Esophagus mucosa (tissue), 1 donor: ENCODE results near the gene RASSF7. TPM values are rescaled to one million over a fixed set of nuclear protein-coding genes. Genes with fewer than 3 reads are reported as not detected.
"Not testable (repeated sequence)": the region's sequence is repeated elsewhere in the genome, so short reads cannot be mapped to it uniquely, and the experiment has no call there.

Source experiments
- ATAC-seq: fragments of 200-7000 bp; cut with Tn5 transposase; one replicate; pipeline ENCODE4 v1.9.1; 2020
- total RNA-seq: library from RNA; stranded (reverse); gene quantifications from one replicate; pipeline ENCODE4 v1.2.4, GENCODE V29; 2023
- donor health status: DM: yes; HTN: yes; CAD: no.

The RASSF7 gene
- total RNA-seq, 1 donor from 2014 or later = 19.6 TPM

GRCh38 chr11:567011-567628 is 6.3 kb downstream of the RASSF7 start:
- ATAC-seq = no peak

GRCh38 chr11:567629-568292 is 7.0 kb downstream of the RASSF7 start:
- ATAC-seq = peak; percentile 3

GRCh38 chr11:568306-569157 is 7.8 kb downstream of the RASSF7 start:
- peak; percentile 86 for ATAC-seq

GRCh38 chr11:569158-569885 is 8.6 kb downstream of the RASSF7 start:
- ATAC-seq = no peak

- no peak for ATAC-seq
Measured at GRCh38 chr11:571802-572185, 11.0 kb downstream of the RASSF7 start.

- ATAC-seq = no peak
Measured at GRCh38 chr11:573146-573759, 12.5 kb downstream of the RASSF7 start.

GRCh38 chr11:574031-574570 is 13.3 kb downstream of the RASSF7 start:
- ATAC-seq = not testable (repeated sequence)

GRCh38 chr11:574632-575312 is 14.0 kb downstream of the RASSF7 start:
- ATAC-seq = peak; percentile 0

- ATAC-seq = peak; percentile 3
Measured at GRCh38 chr11:575313-575995, 14.7 kb downstream of the RASSF7 start.

GRCh38 chr11:575996-576768 is 15.4 kb downstream of the RASSF7 start, which contains the start of gene PHRF1:
PHRF1 (plus strand) TSS chr11:576470; CDS start chr11:581513, 5,043 bp downstream.
- peak; percentile 87 for ATAC-seq

GRCh38 chr11:576811-577610 is 16.2 kb downstream of the RASSF7 start:
- no peak for ATAC-seq

- no peak for ATAC-seq
Measured at GRCh38 chr11:577611-577894, 16.8 kb downstream of the RASSF7 start.

GRCh38 chr11:578276-579035 is 17.7 kb downstream of the RASSF7 start:
- peak; percentile 26 for ATAC-seq

GRCh38 chr11:579830-580601 is 19.2 kb downstream of the RASSF7 start:
- no peak for ATAC-seq

- ATAC-seq = no peak
Measured at GRCh38 chr11:581342-581741, 20.6 kb downstream of the RASSF7 start.

- no peak for ATAC-seq
Measured at GRCh38 chr11:581752-582151, 21.0 kb downstream of the RASSF7 start.

GRCh38 chr11:584287-584686 is 23.5 kb downstream of the RASSF7 start:
- ATAC-seq = no peak
